HG03175 (cell line): ENCODE measurements around the gene RNU6-9.

ENCODE experiments used
- ATAC-seq: cut with Tn5 transposase; IDR thresholded peaks from one replicate; pipeline ENCODE4 v1.9.1; 2021; ENCODE audit warnings: mild to moderate bottlenecking, moderate library complexity; ENCODE audit not compliant: unreplicated experiment

RNU6-9 gene

DNA sequence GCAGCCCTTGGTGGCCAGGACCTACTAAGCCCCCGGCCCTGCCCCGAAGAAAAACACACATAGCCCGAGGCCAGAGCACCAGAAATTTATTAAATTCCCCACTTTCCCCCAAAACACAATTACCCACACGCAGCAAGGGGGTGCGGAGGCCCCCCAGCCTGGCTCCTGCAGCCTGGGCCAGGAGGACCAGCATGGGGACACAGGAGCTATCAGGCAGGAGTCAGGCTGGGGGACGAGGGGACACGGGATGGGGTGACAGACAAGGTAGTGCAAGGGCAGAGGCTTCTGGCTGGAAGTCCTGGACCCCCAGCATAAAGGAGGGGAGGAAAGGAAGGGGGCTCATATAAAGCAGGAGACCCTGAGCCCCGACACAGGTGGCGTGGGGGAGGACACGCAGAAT, 3.1 kb downstream of the RNU6-9 start:
- ATAC-seq: no peak

DNA sequence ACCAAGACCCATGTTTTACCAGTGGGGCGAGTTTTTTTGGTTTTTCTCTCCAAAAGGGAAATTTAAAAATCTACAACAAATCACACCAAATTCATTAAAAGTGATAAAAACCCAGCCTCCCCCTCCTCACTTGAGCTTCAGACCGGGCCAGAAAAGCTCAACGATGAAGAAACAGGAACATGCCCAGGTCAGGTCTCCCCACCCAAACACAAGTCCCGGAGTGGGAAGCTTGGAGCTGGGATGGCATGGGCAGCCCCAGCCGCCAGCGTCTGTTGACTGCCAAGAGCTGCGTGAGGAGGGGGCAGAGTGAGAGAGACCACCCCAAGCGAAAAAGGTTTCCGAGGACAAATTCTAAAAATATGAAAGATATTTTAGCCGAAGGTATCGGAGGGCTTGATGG, 3.7 kb downstream of the RNU6-9 start:
- ATAC-seq: no peak

DNA sequence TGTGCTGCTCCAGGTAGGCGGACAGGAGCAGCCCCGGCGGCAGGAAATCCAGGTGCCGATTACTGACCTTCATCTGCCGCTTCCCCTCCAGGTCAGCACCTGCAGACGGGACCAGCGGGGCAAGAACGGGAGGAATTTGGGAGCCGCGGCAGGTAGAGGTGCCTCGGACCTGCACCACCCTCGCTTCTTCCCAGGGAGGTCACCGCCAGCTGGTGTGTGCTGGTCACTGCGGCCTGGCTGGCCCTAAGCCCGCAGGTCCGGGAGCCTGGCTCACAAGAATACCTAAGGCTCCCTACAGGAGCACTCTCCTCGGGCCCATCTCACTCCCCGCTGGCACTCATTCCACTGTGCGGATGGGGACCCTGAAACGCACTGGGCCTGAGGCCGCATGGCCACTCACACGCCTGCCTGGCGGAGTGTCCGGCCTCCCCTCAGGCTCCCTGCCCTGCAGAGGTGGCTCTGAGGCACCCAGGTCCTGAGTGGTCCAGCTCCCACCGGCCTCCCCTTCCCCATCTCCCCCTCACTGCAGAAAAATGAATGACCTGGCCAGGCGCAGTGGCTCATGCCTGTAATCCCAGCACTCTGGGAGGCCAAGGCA, 4.3 kb downstream of the RNU6-9 start:
- ATAC-seq: no peak

DNA sequence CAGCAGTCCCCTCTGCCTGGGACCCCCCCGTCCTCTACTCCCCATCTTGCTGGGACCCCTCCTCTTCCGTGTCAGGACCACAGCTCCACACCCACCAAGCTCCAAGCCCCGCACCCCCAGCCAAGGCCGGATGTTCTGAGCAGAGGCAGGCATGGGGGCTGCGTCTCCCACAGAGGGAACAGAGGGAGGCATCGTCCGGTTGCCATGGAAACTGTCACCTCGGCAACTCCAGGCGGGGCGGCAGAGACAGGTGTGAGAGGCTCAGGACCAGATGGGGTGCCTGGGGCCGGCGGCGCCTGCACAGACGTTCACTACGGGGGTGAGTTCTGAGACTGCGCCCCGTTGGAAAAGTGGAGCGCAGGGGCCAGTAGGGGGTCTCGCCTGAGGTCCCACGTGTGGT, 5.4 kb downstream of the RNU6-9 start:
- ATAC-seq: no peak

DNA sequence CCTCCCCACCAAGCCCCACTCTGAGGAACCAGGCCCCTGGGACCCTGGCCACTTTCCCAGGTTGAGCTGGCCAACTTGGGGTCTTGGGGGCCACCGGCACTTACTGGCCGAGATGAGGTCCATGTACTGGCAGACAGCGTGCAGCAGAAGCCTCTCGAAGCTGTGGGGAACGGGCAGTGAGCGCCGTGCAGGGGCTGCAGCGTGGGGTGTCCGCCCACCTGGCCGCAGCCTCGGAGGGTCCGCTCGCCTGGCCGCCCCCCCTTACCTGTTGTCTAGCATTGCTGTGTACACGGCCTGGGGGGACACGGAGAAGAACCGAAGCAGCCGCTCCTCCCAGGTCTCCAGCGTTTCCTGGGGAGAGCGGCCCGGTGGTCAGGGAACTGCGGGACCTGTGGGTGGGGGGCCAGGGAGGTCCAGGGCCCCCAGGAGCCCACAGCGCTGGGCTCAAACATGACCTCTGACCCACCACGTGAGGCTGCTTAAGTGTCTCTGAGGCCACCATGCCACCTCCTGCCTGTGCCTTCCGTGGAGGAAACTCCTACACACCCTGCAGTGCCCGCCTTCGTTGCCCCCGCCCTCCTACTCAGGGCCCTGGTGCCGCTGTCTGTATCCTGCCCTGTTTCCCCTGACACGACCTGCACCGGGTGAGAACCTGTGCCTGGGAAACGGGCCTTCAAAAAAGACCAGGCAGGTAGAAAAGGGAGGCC, 6.2 kb downstream of the RNU6-9 start:
- no peak for ATAC-seq

DNA sequence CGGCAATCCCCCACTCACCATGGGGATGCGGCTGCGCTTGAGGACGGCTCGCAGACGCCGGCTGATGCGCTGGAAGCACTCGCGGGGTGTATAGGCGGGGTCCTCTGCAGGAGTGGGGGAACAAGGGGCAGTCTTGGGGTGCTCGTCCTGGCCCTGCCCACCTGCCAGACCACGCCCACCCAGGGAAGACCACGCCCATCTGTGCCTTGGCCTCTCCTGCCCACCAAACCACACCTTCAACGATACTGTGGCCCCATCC, 6.7 kb downstream of the RNU6-9 start:
- no peak for ATAC-seq

DNA sequence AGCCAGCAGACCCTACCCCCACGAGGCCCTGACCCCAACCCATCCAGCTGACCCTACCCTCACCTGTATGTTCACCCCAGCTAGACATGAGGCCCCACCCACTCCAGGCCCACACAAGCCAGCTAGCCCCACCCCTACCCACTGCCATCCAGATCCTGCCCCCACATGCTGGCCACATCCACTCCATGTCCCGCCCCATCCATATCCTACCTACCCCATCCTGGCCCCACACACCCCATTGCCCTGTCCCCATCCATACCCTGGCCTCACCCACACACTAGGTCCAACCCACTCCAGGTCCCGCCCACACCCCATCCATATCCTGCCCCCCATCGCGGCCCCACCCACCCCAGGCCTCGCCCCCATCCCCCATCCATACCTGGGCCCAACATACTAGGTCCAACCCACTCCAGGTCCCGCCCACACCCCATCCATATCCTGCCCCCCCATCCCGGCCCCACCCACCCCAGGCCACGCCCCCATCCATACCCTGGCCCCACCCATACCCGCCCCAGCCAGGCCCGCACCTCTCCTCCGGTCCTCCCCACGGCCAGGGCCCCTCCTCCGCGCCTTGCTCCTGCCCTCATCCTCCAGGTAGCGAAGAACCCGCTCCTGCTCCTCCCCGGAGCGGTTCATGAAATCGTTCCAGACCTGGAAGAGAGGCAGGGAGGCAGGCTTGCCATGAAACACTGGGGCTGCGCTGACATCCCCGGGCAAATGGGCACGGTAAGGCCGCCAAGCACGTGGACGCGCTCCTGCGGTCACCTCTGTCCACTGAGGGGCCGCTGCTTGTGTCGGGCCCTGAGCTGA, 7.2 kb downstream of the RNU6-9 start:
- no peak for ATAC-seq

DNA sequence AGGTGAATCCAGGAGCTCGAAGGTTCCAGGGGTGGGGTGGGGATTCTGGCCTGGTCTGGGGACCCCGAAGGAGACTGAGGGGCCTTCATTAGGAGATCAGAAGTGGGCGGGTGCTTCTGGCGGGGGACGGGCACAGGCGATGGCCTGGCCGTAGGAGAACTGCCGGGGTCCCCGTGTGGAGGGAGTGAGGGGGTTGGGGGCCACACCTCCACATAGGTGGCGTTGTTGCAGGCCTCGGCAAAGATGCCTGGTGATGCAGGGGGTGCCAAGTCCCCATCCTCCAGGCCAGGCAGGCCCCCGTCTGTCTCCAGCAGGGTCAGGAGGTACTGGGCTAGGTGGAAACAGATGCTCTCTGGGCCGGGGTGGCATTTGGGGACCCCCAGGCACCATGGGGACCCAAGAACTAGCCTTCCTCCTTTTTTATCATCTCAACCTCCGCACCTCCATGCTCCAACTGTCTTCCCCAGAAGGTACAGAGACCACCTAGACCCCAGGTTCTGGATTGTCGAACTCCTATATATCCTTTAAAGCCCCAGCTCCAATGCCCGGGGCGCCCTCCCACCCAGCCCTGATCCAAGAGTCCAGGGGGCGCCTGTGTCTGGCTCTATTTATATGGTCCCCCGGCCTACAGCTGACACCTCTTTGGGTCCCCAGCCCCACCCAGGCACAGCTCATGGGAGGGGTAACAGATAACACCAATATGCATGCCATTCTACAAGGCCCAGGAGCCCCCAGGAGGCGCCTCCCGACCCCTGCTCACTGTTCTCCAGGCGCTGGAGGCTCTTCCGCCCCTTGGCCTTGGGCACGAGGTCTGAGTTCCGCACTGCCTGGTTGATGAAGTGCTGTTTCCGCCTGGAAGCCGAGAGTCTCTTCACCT, 8.2 kb downstream of the RNU6-9 start:
- no peak for ATAC-seq

DNA sequence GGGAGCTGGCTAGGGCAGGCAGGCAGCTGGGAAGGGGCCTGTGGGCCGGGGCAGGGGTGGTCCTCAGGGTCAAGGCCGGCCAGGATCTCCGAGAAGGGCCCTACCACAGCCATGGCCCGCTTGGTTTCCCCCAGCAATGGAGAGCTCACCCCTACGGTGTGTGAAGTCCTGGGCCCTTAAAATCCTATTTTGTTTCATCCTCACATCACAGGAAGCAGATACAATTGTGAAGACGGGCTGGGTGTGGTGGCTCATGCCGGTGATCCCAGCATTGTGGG, 8.7 kb downstream of the RNU6-9 start:
- no peak for ATAC-seq

DNA sequence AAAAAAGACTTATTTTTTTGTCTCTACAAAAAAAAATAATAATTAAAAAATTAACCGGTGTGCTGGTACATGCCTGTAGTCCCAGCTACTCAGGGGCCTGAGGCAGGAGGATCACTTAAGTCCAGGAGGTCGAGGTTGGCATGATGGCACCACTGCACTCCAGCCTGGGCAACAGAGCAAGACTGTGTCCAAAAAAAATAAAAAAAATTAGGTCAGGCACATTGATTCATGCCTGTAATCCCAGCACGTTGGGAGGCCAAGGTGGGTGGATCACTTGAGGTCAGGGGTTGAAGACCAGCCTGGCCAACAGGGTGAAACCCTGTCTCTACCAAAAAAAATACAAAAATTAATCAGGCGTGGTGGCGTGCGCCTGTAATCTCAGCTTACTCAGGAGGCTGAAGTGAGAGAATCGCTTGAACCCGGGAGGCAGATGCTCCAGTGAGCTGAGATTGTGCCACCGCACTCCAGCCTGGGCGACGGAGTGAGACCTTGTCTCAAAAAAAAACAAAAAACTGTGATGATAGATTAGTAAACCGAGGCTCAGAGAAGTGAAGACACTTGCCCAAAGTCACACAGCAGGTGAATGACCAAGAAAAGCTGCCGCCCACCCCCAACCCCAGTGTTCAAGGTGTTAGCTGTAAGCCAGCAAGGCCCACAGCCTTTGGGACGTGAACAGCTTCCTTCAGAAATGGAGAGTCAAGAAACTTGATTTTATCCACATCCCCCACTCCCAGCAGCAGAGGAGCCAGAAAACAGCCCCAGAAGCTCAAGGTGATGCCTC, 9.4 kb downstream of the RNU6-9 start:
- no peak for ATAC-seq

DNA sequence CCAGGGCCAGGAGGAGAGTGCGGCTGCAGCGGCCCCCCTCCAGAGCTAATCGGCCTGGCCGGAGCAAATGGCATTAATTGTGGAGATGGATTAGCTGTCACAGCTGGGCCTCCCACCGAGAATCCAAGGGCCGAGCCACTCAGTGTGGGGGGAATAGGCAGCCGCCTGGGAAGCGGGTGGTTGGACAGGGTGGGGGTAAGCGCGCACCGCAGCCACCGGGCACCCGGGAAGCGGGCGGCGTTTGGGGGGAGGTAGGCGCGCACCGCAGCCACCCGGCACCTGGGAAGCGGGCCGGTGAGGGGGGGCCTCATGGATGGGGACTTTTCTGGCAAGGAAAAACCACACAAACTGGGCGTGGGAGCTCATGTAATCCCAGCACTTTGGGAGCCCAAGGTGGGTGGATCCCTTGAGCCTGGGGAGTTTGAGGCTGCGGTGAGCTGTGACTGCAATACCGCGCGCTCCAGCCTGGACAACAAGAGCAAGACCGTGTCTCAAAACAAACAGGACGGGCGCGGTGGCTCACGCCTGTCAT, 10.0 kb downstream of the RNU6-9 start:
- ATAC-seq: no peak

DNA sequence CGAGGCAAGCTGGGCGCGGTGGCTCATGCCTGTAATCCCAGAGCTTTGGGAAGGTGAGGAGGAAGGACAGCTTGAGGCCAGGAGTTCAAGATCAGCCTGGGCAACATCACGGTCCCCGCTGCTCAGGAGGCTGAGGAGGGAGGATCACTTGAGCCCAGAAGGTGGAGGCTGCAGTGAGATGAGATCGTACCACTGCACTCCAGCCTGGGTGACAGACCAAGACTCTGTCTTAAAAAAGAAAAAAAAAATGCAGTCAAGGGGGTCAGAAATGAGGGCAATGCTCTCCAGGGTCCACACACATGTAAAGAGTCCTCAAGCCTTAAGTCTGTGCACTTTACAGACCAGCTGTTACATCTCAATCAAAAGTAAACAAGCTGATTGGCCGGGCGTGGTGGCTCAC, 11.3 kb downstream of the RNU6-9 start:
- ATAC-seq: no peak

DNA sequence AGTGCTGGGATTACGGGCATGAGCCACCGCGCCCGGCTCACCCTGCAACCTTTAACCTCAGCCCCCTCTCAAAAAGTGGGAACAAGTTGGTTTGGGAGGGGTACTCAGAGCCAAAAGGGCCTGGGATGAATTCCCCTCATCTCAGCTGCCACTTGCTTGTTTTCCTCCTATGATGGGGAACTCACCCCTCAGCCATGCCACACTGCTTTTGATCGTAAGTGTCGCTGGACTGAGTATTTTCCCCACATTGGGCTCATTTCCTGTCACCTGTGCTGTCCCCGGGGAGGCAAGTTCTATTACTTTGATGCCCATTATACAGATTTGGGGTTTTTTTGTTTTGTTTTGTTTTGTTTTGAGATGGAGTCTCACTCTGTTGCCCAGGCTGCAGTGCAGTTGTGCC, 13.2 kb downstream of the RNU6-9 start:
- no peak for ATAC-seq

DNA sequence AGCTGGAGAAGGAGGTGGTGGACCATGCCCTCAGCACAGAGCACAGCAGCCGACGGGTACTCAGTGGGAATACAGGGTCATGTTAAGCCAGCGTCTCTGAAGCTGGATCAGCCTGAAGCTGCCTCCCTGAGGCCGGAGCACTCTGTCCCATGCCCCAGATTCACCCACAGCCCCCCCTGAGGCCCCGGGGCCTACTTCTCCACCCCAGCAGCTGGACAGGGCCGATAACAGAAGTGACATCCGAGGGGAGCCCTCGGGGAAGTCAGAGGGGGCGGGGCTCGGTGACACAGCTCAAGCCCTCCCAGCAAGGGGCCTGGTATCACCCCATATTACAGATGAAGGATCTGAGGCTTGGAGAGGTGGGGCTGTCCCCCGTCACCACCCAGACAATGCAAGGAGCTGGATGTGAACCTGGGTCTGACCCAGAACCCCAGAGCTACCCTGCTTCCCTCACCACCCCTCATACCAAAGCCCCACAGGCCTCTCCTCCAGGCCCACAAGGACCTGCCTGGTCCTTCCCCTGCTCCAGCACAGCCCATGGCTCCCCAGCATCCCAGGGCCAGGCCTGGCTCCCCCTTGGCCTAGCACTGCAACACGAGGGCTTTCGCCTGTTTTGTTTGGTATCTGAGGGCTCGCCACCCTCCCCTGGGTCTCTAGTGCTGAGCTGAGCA, 14.0 kb downstream of the RNU6-9 start:
- ATAC-seq: no peak

DNA sequence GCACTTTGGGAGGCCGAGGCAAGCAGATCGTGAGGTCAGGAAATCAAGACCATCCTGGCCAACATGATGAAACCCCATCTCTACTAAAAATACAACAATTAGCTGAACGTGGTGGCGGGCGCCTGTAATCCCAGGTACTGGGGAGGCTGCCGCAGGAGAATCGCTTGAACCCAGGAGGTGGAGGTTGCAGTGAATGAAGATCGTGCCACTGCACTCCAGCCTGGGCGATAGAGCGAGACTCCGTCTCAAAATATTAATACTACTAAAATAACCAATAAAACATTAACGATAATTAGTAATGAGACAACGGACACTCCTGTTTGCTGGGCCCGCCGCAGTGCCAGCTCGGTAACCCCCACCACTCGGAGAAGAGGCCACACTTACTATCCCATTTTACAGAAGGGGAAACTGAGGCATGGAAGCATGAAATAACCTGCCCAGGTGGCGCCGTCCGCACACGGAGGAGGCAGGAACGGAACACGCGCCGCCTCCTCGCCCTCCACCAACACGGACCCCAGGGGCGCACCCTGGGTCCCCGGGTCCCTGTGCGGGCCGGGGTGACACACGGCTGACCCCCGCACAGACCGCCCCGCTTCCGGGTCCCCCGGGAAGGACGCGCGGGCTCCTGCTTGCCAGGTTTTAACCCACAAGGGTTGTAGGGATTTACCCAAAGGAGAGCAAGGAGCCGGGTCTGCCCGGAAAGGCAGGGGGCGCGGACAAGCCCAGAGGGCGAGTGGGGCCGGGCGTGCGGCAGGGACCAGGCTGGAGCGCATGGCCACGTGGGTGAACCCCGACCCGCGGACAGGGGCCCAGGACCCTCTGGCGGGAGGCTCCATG, 18.1 kb downstream of the RNU6-9 start:
- no peak for ATAC-seq

DNA sequence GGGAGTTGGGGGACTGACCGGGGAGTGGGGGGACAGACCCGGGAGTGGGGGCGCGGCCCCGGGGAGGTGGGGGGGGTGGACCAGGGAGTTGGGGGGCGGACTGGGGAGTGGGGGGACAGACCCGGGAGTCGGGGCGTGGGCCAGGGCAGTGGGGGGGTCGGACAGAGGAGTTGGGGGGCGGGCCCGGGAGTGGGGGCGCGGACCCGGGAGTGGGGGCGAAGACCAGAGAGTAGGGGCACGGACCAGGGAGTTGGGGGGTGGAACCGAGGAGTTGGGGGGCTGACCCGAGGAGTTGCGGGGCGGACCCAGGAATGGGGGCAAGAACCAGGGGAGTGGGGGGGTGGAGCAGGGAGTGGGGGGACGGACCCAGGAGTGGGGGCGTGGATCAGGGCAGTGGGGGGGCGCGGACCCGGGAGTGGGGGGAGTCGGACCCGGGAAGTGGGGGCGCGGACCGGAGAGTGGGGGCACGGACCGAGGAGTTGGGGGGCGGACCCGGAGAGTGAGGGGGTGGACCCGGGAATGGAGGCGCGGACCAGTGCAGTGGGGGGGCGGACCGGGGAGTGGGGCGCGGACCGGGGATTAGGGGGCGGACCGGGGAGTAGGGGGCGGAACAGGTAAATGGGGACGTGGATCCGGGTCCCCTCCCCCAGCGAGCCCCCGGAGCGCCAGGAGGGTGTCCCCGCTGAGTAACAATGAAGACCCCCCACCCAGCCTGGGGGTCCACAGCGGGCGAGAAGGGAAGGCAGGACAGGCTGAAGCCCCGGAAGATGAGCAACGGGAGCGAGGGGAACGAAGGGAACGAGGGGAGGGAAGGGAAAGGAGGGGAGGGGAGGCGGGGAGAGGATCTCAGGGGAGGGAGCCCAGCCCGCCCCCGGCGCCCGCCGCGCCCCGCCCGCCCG, 19.1 kb downstream of the RNU6-9 start:
- ATAC-seq: peak; percentile 7

DNA sequence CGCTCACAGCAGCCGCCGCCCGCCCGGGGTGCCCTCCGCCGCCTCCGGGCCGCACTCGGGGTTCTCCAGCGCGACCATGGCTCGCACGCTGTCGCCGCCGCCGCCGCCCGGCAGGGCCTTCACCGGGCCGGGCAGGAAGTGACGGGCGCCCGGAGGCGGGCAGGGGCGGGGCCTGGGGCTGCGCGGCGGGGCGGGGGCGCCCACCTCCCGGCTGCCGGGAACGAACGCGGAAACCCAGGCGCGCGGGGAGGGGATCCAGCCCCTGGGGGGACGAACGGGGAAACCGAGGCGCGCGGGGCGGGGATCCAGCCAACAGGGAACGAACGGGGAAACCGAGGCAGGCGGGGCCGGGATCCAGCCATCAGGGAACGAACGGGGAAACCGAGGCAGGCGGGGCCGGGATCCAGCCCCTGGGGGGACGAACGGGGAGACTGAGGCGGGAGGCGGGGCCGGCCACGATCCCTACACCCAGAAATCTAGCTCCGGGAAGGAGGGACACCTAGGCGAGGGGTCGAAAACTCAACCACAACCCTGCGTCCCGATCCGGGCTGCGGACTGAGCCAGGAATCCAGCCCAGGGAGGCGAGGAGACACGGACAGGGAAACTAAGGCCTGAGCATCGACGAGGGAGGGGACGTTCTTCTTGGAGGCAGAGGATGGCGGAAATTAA, 19.9 kb downstream of the RNU6-9 start, which contains the start of gene R3HDM4:
TSS of gene R3HDM4 (minus strand) at position 140 of the 669 bp plus-strand sequence. CDS start at position 78, 62 bp downstream.
- peak; percentile 57 for ATAC-seq
